HL-60 (cell line): ENCODE data around the gene CNTN5.

Source experiments
- DNase-seq, 2 experiments: peaks; one replicate each; pipeline ENCODE4 v3.0.0-alpha.2; 2010 to 2020; ENCODE audit warnings: low read depth in 1 of 2, low spot score in 1 of 2
- H3K27ac ChIP-seq: fragments of 250-450 bp; sonication (Bioruptor Pico); replicated peaks from 2 replicates; pipeline ENCODE4 v1.5.1; 2020; ENCODE audit warnings: mild to moderate bottlenecking, moderate library complexity
- H3K27me3 ChIP-seq: fragments of 250-450 bp; sonication (Bioruptor Pico); 2 replicates; pipeline ENCODE4 v1.5.1; 2021; ENCODE audit warnings: mild to moderate bottlenecking, moderate library complexity; ENCODE audit not compliant: insufficient read depth, poor library complexity, severe bottlenecking
- H3K4me3 ChIP-seq: replicated peaks from 2 replicates; pipeline ENCODE4 v1.5.1; 2011; ENCODE audit warnings: mild to moderate bottlenecking, control low read depth, low read length; ENCODE audit not compliant: insufficient read depth
- CTCF ChIP-seq: IDR thresholded peaks from one replicate; pipeline ENCODE4 v1.5.1; 2011; ENCODE audit warnings: low read length, control low read depth, inconsistent platforms; ENCODE audit not compliant: insufficient read depth
- GABPA ChIP-seq: IDR thresholded peaks from 2 replicates; pipeline ENCODE4 v1.6.1; 2012; ENCODE audit warnings: low read depth
- POLR2AphosphoS5 ChIP-seq: IDR thresholded peaks from 2 replicates; pipeline ENCODE4 v1.6.1; 2012; ENCODE audit warnings: low read depth
- REST ChIP-seq: IDR thresholded peaks from 2 replicates; pipeline ENCODE4 v1.6.1; 2012; ENCODE audit warnings: low read depth; ENCODE audit not compliant: insufficient replicate concordance
- SPI1 ChIP-seq: IDR thresholded peaks from 2 replicates; pipeline ENCODE4 v1.6.1; 2012; ENCODE audit warnings: low read depth, mild to moderate bottlenecking, borderline replicate concordance

Gene CNTN5

GRCh38 chr11:99548264-99548663 lies 527.5 kb downstream of the CNTN5 start:
- no peak overlapping the region for H3K4me3 ChIP-seq
- H3K27ac ChIP-seq = no peak overlapping the region
- TF ChIP-seq SPI1 (no peak), REST (no peak), POLR2AphosphoS5 (no peak), GABPA (no peak), CTCF (no peak)
- DNase-seq = no peak
- no peaks in the 10 kb centered on the region for H3K27me3 ChIP-seq

GRCh38 chr11:99554232-99554903 lies 533.6 kb downstream of the CNTN5 start:
- H3K27ac ChIP-seq = no peak overlapping the region
- H3K4me3 ChIP-seq = no peak overlapping the region
- H3K27me3 ChIP-seq = no peaks in the 10 kb centered on the region
- no peak for DNase-seq
- TF ChIP-seq REST (no peak), POLR2AphosphoS5 (no peak), SPI1 (no peak), GABPA (no peak)

GRCh38 chr11:99555486-99555885 lies 534.7 kb downstream of the CNTN5 start:
- no peak overlapping the region for H3K4me3 ChIP-seq
- TF ChIP-seq CTCF (no peak), POLR2AphosphoS5 (no peak), REST (no peak), SPI1 (no peak), GABPA (no peak)
- H3K27me3 ChIP-seq = no peaks in the 10 kb centered on the region
- no peak for DNase-seq
- H3K27ac ChIP-seq = no peak overlapping the region
